Liver (tissue), 9 donors: ENCODE measurements around the gene DNAH2. TPM values are rescaled to one million over a fixed set of nuclear protein-coding genes. Genes with fewer than 3 reads are reported as not detected.

Experiments used
- DNase-seq: peaks from one replicate; pipeline ENCODE4 v3.0.0-alpha.2; 2017; ENCODE audit warnings: low spot score
- H3K27ac ChIP-seq, 2 donors: one replicate each; pipeline ENCODE4 v1.7.0; 2013; ENCODE audit warnings: inconsistent platforms in 2 of 2, low read length in 2 of 2, control low read depth in 1 of 2, low read depth in 1 of 2, mild to moderate bottlenecking in 1 of 2
- H3K27me3 ChIP-seq, 4 donors: one replicate each; pipeline versions ENCODE4 v1.6.1 to v1.7.0; 2013; ENCODE audit warnings: low read length in 3 of 4, inconsistent platforms in 1 of 4, mild to moderate bottlenecking in 1 of 4, moderate library complexity in 1 of 4; ENCODE audit not compliant: control insufficient read depth in 4 of 4, insufficient read depth in 4 of 4
- H3K36me3 ChIP-seq, 4 donors: one replicate each; pipeline versions ENCODE4 v1.6.1 to v1.7.0; 2013; ENCODE audit warnings: low read length in 3 of 4, mild to moderate bottlenecking in 3 of 4, low read depth in 1 of 4, moderate library complexity in 1 of 4; ENCODE audit not compliant: control insufficient read depth in 4 of 4, insufficient read depth in 3 of 4
- H3K4me1 ChIP-seq, 4 donors: one replicate each; pipeline versions ENCODE4 v1.6.1 to v1.7.0; 2013; ENCODE audit warnings: low read length in 3 of 4, mild to moderate bottlenecking in 3 of 4, moderate library complexity in 1 of 4; ENCODE audit not compliant: control insufficient read depth in 4 of 4, insufficient read depth in 4 of 4
- H3K4me3 ChIP-seq, 3 donors: one replicate each; pipeline versions ENCODE4 v1.6.1 to v1.7.0; 2013; ENCODE audit warnings: low read length in 3 of 3, control low read depth in 1 of 3, low read depth in 1 of 3, mild to moderate bottlenecking in 1 of 3
- H3K9ac ChIP-seq, 2 donors: one replicate each; pipeline ENCODE4 v1.7.0; 2013; ENCODE audit warnings: low read length in 2 of 2, mild to moderate bottlenecking in 2 of 2, moderate library complexity in 2 of 2, control low read depth in 1 of 2, low read depth in 1 of 2
- H3K9me3 ChIP-seq, 4 donors: one replicate each; pipeline versions ENCODE4 v1.6.1 to v1.7.0; 2013; ENCODE audit warnings: low read length in 3 of 4; ENCODE audit not compliant: control insufficient read depth in 4 of 4
- ATF3 ChIP-seq: IDR thresholded peaks from 2 replicates; pipeline ENCODE4 v1.6.1; 2016; ENCODE audit warnings: antibody characterized with exemption
- CTCF ChIP-seq: fragments of 150-350 bp; IDR thresholded peaks from 2 replicates; pipeline ENCODE4 v1.5.1; 2017; ENCODE audit warnings: improper control_type of control experiment, low read depth, low read length; ENCODE audit not compliant: missing input control
- EGR1 ChIP-seq, 2 donors: IDR thresholded peaks; 2 replicates each; pipeline ENCODE4 v1.6.1; 2016 to 2018; ENCODE audit warnings: antibody characterized with exemption in 2 of 2, low read depth in 2 of 2
- FOXA1 ChIP-seq: IDR thresholded peaks from 2 replicates; pipeline ENCODE4 v1.6.1; 2016; ENCODE audit warnings: antibody characterized with exemption
- FOXA2 ChIP-seq: IDR thresholded peaks from 2 replicates; pipeline ENCODE4 v1.6.1; 2016; ENCODE audit warnings: antibody characterized with exemption
- GABPA ChIP-seq, 2 donors: IDR thresholded peaks in 1 of 2; conservative IDR thresholded peaks in 1 of 2; 2 replicates each; pipeline ENCODE4 v1.6.1; 2016; ENCODE audit warnings: antibody characterized with exemption in 2 of 2, mild to moderate bottlenecking in 1 of 2, moderate library complexity in 1 of 2
- HNF4A ChIP-seq, 2 donors: conservative IDR thresholded peaks; 2 replicates each; pipeline ENCODE4 v1.6.1; 2016; ENCODE audit warnings: antibody characterized with exemption in 2 of 2, mild to moderate bottlenecking in 2 of 2
- HNF4G ChIP-seq: IDR thresholded peaks from 2 replicates; pipeline ENCODE4 v1.6.1; 2016; ENCODE audit warnings: antibody characterized with exemption
- JUND ChIP-seq, 2 donors: IDR thresholded peaks; 2 replicates each; pipeline ENCODE4 v1.6.1; 2016; ENCODE audit warnings: antibody characterized with exemption in 2 of 2
- NR2F2 ChIP-seq: IDR thresholded peaks from 2 replicates; pipeline ENCODE4 v1.6.1; 2016; ENCODE audit warnings: antibody characterized with exemption
- RAD21 ChIP-seq, 2 donors: IDR thresholded peaks; 2 replicates each; pipeline ENCODE4 v1.6.1; 2016; ENCODE audit warnings: antibody characterized with exemption in 2 of 2, mild to moderate bottlenecking in 2 of 2
- REST ChIP-seq: IDR thresholded peaks from 2 replicates; pipeline ENCODE4 v1.6.1; 2016; ENCODE audit warnings: antibody characterized with exemption, mild to moderate bottlenecking
- RXRA ChIP-seq, 2 donors: IDR thresholded peaks; 2 replicates each; pipeline ENCODE4 v1.6.1; 2017 to 2018; ENCODE audit warnings: antibody characterized with exemption in 2 of 2, mild to moderate bottlenecking in 1 of 2
- SP1 ChIP-seq: IDR thresholded peaks from 2 replicates; pipeline ENCODE4 v1.6.1; 2018; ENCODE audit warnings: antibody characterized with exemption, mild to moderate bottlenecking
- TAF1 ChIP-seq: conservative IDR thresholded peaks from 2 replicates; pipeline ENCODE4 v1.6.1; 2016; ENCODE audit warnings: antibody characterized with exemption, mild to moderate bottlenecking
- YY1 ChIP-seq: IDR thresholded peaks from 2 replicates; pipeline ENCODE4 v1.6.1; 2016; ENCODE audit warnings: antibody characterized with exemption, mild to moderate bottlenecking
- ZBTB33 ChIP-seq: IDR thresholded peaks from 2 replicates; pipeline ENCODE4 v1.6.1; 2016; ENCODE audit warnings: antibody characterized with exemption
- WGBS: extraction: QIAGEN DNeasy Blood & Tissue Kit; methylation state at CpG from one replicate; pipeline ENCODE4 v1.1.7; 2013; 5-methylcytosine and 5-hydroxymethylcytosine counted together
- polyA plus RNA-seq, 2 donors: library from polyadenylated mRNA; stranded (reverse) in 1 of 2; unstranded in 1 of 2; fragments of 200-250 nt in 1 of 2; fragments of >200 nt in 1 of 2; fragmentation: Nextera tagmentation in 1 of 2; extraction: Ambion mirVana in 1 of 2; gene quantifications; one replicate each; pipeline versions ENCODE4 v1.2.1 to v1.2.3, GENCODE V29; 2013 to 2015
- total RNA-seq, 2 donors: library from RNA; depleted of rRNA; stranded (reverse); fragments of >200 nt; gene quantifications; one replicate each; pipeline ENCODE4 v1.2.3, GENCODE V29; 2014
- TF ChIP-seq, protein P1 (sequence below): IDR thresholded peaks from 2 replicates; pipeline ENCODE4 v1.6.1; 2016; ENCODE audit warnings: antibody characterized with exemption
- donor health status: healthy.
- donor health status: healthy.
- donor health status: healthy.
- donor health status: healthy.
- donor health status: healthy.

Gene DNAH2
- total and polyA plus RNA-seq, 4 donors: under 0.01 to 0.25 (median 0.05) TPM

DNA sequence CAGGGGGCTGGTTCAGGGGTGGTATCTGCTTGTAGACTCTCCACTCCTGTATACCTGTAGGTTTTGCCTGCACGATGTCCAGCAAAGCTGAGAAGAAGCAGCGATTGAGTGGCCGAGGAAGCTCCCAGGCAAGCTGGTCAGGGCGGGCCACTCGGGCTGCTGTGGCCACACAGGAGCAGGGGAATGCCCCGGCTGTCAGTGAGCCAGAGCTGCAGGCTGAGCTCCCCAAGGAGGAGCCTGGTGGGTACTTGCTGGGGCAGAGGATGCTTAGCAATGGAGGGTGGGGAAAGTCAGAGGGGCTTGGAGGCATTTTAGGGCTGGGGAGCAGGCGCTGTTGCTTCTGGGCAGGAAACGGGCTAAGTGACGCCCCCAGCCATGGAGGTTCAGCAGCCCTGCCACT, 2.1 kb downstream of the DNAH2 start:
- no peak for DNase-seq
- Histone ChIP-seq H3K27me3 (peaks cover 0 to 10% (median 7%) of the 10 kb centered on the region in 4 donors), H3K9me3 (no peaks in the 10 kb centered on the region), H3K9ac (no peak overlapping the region), H3K4me1 (peaks cover 3 to 14% (median 10%) of the 10 kb centered on the region in 4 donors), H3K27ac (no peak overlapping the region), H3K36me3 (no peaks in the 10 kb centered on the region), H3K4me3 (no peak overlapping the region)
- no peak for TF ChIP-seq EGR1 (IDR thresholded peaks at IDR 0.05; ENCODE audit: low read depth in 2 of 2)
- TF ChIP-seq ATF3: no peak
- TF ChIP-seq HNF4G: no peak
- WGBS: 69% methylated on average over 9 of the region's 9 CpGs

DNA sequence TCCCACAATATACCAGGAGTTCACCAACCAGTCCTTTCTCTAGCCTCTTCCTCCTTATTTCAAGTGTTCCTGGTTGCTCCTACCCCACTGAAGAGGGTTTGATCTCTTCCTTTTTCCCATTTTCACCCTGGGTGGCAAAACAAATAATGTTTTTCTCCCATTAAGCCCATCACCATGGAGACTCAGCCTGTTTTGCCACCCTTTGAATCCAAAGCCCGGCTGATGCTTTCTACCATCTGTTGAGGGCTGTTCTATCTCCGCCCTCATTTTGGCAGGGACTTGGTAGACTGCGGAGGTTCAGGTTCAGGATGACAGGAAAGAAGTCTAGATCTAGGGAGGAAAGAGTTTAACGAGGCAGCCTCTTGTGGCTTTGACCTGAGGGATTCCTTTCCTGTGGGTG, 2.6 kb downstream of the DNAH2 start:
- DNase-seq: no peak
- 50% methylated on average over 4 of the region's 4 CpGs for WGBS
- peaks cover 3 to 14% (median 10%) of the 10 kb centered on the region in 4 donors for H3K4me1 ChIP-seq
- peaks cover 0 to 10% (median 6%) of the 10 kb centered on the region in 4 donors for H3K27me3 ChIP-seq
- H3K9ac ChIP-seq: no peak overlapping the region
- H3K4me3 ChIP-seq: no peak overlapping the region
- no peaks in the 10 kb centered on the region for H3K9me3 ChIP-seq
- H3K27ac ChIP-seq: no peak overlapping the region
- TF ChIP-seq YY1 (no peak), ATF3 (no peak), FOXA1 (no peak), EGR1 (IDR thresholded peaks at IDR 0.05; ENCODE audit: low read depth in 2 of 2) (no peak), HNF4A (conservative IDR thresholded peaks at IDR 0.05) (no peak), SP1 (no peak), HNF4G (no peak), FOXA2 (no peak), RAD21 (IDR thresholded peaks at IDR 0.05) (no peak), JUND (IDR thresholded peaks at IDR 0.05) (no peak), NR2F2 (no peak), REST (no peak), ZBTB33 (no peak), TAF1 (no peak), RXRA (IDR thresholded peaks at IDR 0.05) (no peak), GABPA (IDR thresholded peaks at IDR 0.05 in 1 of 2, conservative IDR thresholded peaks at IDR 0.05 in 1 of 2) (no peak), CTCF (no peak)
- TF ChIP-seq, protein P1, sequence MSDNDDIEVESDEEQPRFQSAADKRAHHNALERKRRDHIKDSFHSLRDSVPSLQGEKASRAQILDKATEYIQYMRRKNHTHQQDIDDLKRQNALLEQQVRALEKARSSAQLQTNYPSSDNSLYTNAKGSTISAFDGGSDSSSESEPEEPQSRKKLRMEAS: no peak
- H3K36me3 ChIP-seq: no peaks in the 10 kb centered on the region
